Left lung (tissue), 10 donors: ENCODE measurements around the gene CCIN. TPM values are rescaled to one million over a fixed set of nuclear protein-coding genes. Genes with fewer than 3 reads are reported as not detected.

ENCODE experiments used
- ATAC-seq: fragments of 200-7000 bp; cut with Tn5 transposase; one replicate; pipeline ENCODE4 v1.9.1; 2020; ENCODE audit warnings: moderate library complexity
- DNase-seq, 4 donors: peaks; one replicate each; pipeline ENCODE4 v3.0.0-alpha.2; 2013 to 2020
- H3K27ac ChIP-seq, 2 donors: fragments of 200-600 bp; sonication (generic) in 1 of 2; one replicate each; pipeline versions ENCODE4 v1.5.0 to v1.8.0; 2020 to 2021
- H3K27me3 ChIP-seq, 2 donors: fragments of 200-600 bp; sonication (generic) in 1 of 2; one replicate each; pipeline versions ENCODE4 v1.5.0 to v1.8.0; 2020 to 2021
- H3K36me3 ChIP-seq, 2 donors: fragments of 200-600 bp; sonication (generic) in 1 of 2; one replicate each; pipeline versions ENCODE4 v1.5.0 to v1.8.0; 2020 to 2021
- H3K4me1 ChIP-seq, 2 donors: fragments of 200-600 bp; one replicate each; pipeline ENCODE4 v1.8.0; 2021
- H3K4me3 ChIP-seq, 2 donors: fragments of 200-600 bp; sonication (generic) in 1 of 2; one replicate each; pipeline versions ENCODE4 v1.5.0 to v1.8.0; 2020 to 2021; ENCODE audit warnings: mild to moderate bottlenecking in 1 of 2
- H3K9me3 ChIP-seq, 2 donors: fragments of 200-600 bp; sonication (generic) in 1 of 2; one replicate each; pipeline versions ENCODE4 v1.5.0 to v1.8.0; 2020 to 2021
- intact Hi-C, 2 donors: fragments of 100-400 bp; cut with DNase I; formaldehyde crosslinking; loops; one replicate each; pipeline versions ENCODE4 v1.11.2 to v1.14.2; 2022
- polyA plus RNA-seq, 6 donors: library from polyadenylated mRNA; unstranded; fragments of 120-200 nt; gene quantifications; one replicate each; pipeline ENCODE4 v1.2.1, GENCODE V29; 2013; ENCODE audit not compliant: insufficient read length in 6 of 6
- total RNA-seq, 2 donors: library from RNA; stranded (reverse); fragmentation: NEBNext Ultra II Directional; extraction: Animal tissue kit (Norgen Biotek cat#: 25700); gene quantifications; one replicate each; pipeline ENCODE4 v1.2.1, GENCODE V29; 2021
- TF ChIP-seq, protein P1 (sequence below), 2 donors: fragments of 200-600 bp; sonication (generic) in 1 of 2; IDR thresholded peaks; one replicate each; pipeline versions ENCODE4 v1.5.0 to v1.8.0; 2021; ENCODE audit warnings: antibody characterized with exemption in 2 of 2
- donor health status: DM: no; HTN: yes; CAD: no.
- donor health status: DM: no; HTN: no; CAD: no.

The CCIN gene
- total and polyA plus RNA-seq, 8 donors, result 0.13 to 1.5 (median 0.18) TPM; not detected in 2

DNA sequence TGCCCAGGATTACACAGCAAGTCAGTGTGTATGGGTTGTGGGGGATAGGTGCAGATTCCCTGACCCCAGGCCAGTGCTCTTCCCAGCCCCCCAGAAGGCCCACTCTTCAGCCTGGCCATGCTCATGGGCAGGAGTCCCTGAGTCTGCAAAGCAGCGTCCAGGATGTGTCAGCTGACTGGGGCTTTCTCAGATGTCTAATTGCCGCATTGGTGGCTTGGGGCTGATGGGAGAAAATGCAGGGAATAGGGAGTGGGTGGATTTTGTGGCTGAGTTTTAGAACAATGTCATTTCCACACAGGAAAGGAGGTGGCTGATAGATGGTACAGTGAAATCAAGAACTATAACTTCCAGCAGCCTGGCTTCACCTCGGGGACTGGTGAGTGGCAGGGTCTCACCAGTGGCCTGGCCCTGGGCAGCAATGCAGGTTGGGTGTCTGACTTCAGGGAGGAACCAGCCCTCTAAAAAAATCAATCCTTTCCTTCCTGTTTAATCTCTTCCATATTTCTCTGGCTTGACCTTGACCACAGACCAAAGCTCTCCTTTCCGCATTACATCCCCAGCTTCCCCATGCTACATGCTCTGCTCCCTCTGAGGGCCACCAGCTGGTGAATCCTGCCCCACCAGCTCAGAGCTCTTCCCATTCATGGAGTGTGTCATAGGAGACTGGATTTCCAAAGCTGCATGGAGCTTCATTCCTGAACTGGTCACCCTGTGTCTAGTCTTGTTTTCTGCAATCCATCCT, 18.4 kb upstream of the CCIN start:
- Histone ChIP-seq H3K27ac (peak overlapping the region; percentile 81 to 98), H3K9me3 (no peaks in the 10 kb centered on the region), H3K27me3 (no peaks in the 10 kb centered on the region), H3K36me3 (peaks cover 0 to 35% of the 10 kb centered on the region in 2 donors), H3K4me3 (no peak overlapping the region), H3K4me1 (peaks cover 16 to 100% of the 10 kb centered on the region in 2 donors)
- TF ChIP-seq, protein P1, sequence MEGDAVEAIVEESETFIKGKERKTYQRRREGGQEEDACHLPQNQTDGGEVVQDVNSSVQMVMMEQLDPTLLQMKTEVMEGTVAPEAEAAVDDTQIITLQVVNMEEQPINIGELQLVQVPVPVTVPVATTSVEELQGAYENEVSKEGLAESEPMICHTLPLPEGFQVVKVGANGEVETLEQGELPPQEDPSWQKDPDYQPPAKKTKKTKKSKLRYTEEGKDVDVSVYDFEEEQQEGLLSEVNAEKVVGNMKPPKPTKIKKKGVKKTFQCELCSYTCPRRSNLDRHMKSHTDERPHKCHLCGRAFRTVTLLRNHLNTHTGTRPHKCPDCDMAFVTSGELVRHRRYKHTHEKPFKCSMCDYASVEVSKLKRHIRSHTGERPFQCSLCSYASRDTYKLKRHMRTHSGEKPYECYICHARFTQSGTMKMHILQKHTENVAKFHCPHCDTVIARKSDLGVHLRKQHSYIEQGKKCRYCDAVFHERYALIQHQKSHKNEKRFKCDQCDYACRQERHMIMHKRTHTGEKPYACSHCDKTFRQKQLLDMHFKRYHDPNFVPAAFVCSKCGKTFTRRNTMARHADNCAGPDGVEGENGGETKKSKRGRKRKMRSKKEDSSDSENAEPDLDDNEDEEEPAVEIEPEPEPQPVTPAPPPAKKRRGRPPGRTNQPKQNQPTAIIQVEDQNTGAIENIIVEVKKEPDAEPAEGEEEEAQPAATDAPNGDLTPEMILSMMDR (IDR thresholded peaks at IDR 0.05), result no peak
- peak; percentile 4 for ATAC-seq
- no peak for DNase-seq
- intact Hi-C loops, result no loop called here

DNA sequence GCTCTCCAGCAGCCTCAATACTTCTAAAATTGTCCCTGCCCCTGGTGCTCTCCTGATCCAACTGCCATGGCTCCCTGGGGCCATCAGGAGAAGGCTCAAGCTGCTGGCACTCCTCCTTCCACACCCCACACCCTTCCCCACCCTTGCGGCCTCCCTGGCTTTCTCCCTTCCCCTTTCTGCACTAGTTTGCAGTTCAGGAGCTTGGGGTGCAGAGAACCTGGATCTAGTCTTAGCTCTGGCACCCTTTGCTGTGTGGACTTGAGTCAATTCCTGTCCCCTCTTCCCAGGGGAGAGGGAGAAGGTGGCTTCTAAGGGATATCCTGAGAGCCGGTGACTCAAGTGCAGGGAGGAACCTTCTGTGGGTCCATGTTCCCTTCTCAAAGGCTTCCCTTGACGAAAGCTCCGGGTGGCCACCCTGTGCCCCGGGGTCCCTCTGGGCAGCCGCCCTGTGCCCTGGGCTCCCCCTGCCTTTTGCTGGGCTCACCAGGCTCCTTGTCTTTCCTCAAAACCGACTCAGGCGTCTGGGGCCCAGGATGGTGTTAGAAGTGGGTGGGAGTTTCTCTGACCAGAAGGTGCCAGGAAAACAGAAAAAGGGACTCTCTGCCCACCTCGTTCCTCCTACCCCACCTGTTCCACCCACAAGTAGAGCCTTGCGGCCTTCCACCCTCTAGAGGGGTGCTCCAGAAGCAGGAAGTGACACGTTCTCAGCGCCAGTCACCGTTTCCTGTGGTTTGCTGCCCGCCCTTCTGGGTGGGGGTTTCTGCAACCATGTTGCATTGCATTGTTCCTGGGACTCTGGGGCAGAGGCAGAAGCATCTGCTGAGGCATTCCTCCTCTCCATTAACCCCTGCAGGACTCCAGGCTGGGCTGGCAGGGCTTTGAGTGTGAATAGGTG, 17.6 kb upstream of the CCIN start:
- ATAC-seq (peak; percentile 47), DNase-seq (peak in 2 of 4 donors; percentile 87 to 92)
- H3K9me3 ChIP-seq, result peaks cover 0 to 2% of the 10 kb centered on the region in 2 donors
- H3K4me3 ChIP-seq, result peak overlapping the region in 1 of 2 donors; percentile 4
- peaks cover 16 to 94% of the 10 kb centered on the region in 2 donors for H3K4me1 ChIP-seq
- H3K36me3 ChIP-seq, result peaks cover 0 to 35% of the 10 kb centered on the region in 2 donors
- peak overlapping the region; percentile 81 to 98 for H3K27ac ChIP-seq
- TF ChIP-seq, protein P1 (IDR thresholded peaks at IDR 0.05), result no peak
- H3K27me3 ChIP-seq, result no peaks in the 10 kb centered on the region
- intact Hi-C loops, result no loop called here

- H3K4me3 ChIP-seq, result no peak overlapping the region
- H3K27ac ChIP-seq, result peak overlapping the region; percentile 39 to 98
- TF ChIP-seq, protein P1 (IDR thresholded peaks at IDR 0.05), result no peak
- intact Hi-C loops, result no loop called here
- ATAC-seq (no peak), DNase-seq (no peak)
- H3K36me3 ChIP-seq, result peaks cover 0 to 31% of the 10 kb centered on the region in 2 donors
- peaks cover 16 to 86% of the 10 kb centered on the region in 2 donors for H3K4me1 ChIP-seq
- H3K9me3 ChIP-seq, result peaks cover 0 to 3% of the 10 kb centered on the region in 2 donors
- no peaks in the 10 kb centered on the region for H3K27me3 ChIP-seq
Measured at GRCh38 chr9:36152741-36153438, 16.3 kb upstream of the CCIN start.

GRCh38 chr9:36153746-36154145, 15.4 kb upstream of the CCIN start:
- ATAC-seq (no peak), DNase-seq (no peak)
- no peaks in the 10 kb centered on the region for H3K27me3 ChIP-seq
- TF ChIP-seq, protein P1 (IDR thresholded peaks at IDR 0.05), result no peak
- no peak overlapping the region for H3K4me3 ChIP-seq
- peaks cover 16 to 86% of the 10 kb centered on the region in 2 donors for H3K4me1 ChIP-seq
- H3K9me3 ChIP-seq, result peaks cover 0 to 3% of the 10 kb centered on the region in 2 donors
- peaks cover 0 to 23% of the 10 kb centered on the region in 2 donors for H3K36me3 ChIP-seq
- peak overlapping the region; percentile 66 to 98 for H3K27ac ChIP-seq
- intact Hi-C loops, result no loop called here
